Pancreas (tissue), 10 donors: Measurements from ENCODE around the gene THYN1. TPM values are rescaled to one million over a fixed set of nuclear protein-coding genes. Genes with fewer than 3 reads are reported as not detected.

Experiments
- ATAC-seq, 4 donors: fragments of 200-7000 bp; cut with Tn5 transposase; one replicate each; pipeline versions ENCODE4 v1.8.0 to v1.9.1; 2020; ENCODE audit warnings: mild to moderate bottlenecking in 4 of 4, moderate library complexity in 4 of 4
- DNase-seq, 6 donors: peaks; one replicate each; pipeline ENCODE4 v3.0.0-alpha.2; 2020
- FAIRE-seq: peaks from 2 replicates; lab custom pipeline; 2012; peaks lifted over from hg19 to GRCh38; lab: Jason Lieb, UNC
- H3K27ac ChIP-seq, 4 donors: fragments of 200-600 bp; sonication (generic); 1 replicate in 3 of 4; 2 replicates in 1 of 4; pipeline versions ENCODE4 v1.5.0 to v1.8.0; 2020
- H3K27me3 ChIP-seq, 4 donors: fragments of 200-600 bp; one replicate each; pipeline ENCODE4 v1.8.0; 2021
- H3K36me3 ChIP-seq, 3 donors: fragments of 200-600 bp; sonication (generic) in 1 of 3; one replicate each; pipeline versions ENCODE4 v1.5.0 to v1.8.0; 2020 to 2021
- H3K4me1 ChIP-seq, 3 donors: fragments of 200-600 bp; one replicate each; pipeline ENCODE4 v1.8.0; 2021
- H3K4me3 ChIP-seq, 4 donors: fragments of 200-600 bp; sonication (generic) in 2 of 4; one replicate each; pipeline versions ENCODE4 v1.5.0 to v1.8.0; 2020 to 2021
- H3K9me3 ChIP-seq, 4 donors: fragments of 200-600 bp; one replicate each; pipeline ENCODE4 v1.8.0; 2021
- WGBS, 2 donors: extraction: QIAGEN DNeasy Blood & Tissue Kit; methylation state at CpG; one replicate each; pipeline ENCODE4 v1.1.7; 2013; 5-methylcytosine and 5-hydroxymethylcytosine counted together
- intact Hi-C, 3 donors: fragments of 100-400 bp; cut with DNase I; formaldehyde crosslinking; loops; one replicate each; pipeline versions ENCODE4 v1.11.1 to v1.14.2; 2022
- polyA plus RNA-seq, 2 donors: library from polyadenylated mRNA; stranded (reverse); fragments of 200-250 nt; gene quantifications; one replicate each; pipeline ENCODE4 v1.2.3, GENCODE V29; 2013
- total RNA-seq, 6 donors: library from RNA; stranded (reverse); fragmentation: NEBNext Ultra II Directional in 4 of 6; extraction: Animal tissue kit (Norgen Biotek cat#: 25700) in 4 of 6; gene quantifications; one replicate each; pipeline versions ENCODE4 v1.2.1 to v1.2.4, GENCODE V29; 2021 to 2023
- TF ChIP-seq, protein P1 (sequence below), 4 donors: fragments of 200-600 bp; sonication (generic) in 3 of 4; IDR thresholded peaks; one replicate each; pipeline versions ENCODE4 v1.5.0 to v1.8.0; 2021; ENCODE audit warnings: antibody characterized with exemption in 4 of 4
- donor health status: healthy with polysubstance abuse.
- donor health status: DM: no; HTN: no; CAD: no; lungs with moderate emphysema.
- donor health status: DM: no; HTN: no; CAD: no.
- donor health status: control.
- donor health status: control.
- donor health status: Bipolar disorder and iron deficiency.
- donor health status: DM: yes; HTN: yes; CAD: no.
- donor health status: DM: no; HTN: no; CAD: no.
- donor health status: DM: no; HTN: no; CAD: no.
- donor health status: DM: yes; HTN: yes; CAD: no.

The THYN1 gene
- total and polyA plus RNA-seq, 8 donors: 10.3 to 50.0 (median 17.5) TPM

GRCh38 chr11:134231958-134232659 lies 21.0 kb downstream of the THYN1 start:
- no peak overlapping the region for H3K27ac ChIP-seq
- no peaks in the 10 kb centered on the region for H3K27me3 ChIP-seq
- TF ChIP-seq, protein P1, sequence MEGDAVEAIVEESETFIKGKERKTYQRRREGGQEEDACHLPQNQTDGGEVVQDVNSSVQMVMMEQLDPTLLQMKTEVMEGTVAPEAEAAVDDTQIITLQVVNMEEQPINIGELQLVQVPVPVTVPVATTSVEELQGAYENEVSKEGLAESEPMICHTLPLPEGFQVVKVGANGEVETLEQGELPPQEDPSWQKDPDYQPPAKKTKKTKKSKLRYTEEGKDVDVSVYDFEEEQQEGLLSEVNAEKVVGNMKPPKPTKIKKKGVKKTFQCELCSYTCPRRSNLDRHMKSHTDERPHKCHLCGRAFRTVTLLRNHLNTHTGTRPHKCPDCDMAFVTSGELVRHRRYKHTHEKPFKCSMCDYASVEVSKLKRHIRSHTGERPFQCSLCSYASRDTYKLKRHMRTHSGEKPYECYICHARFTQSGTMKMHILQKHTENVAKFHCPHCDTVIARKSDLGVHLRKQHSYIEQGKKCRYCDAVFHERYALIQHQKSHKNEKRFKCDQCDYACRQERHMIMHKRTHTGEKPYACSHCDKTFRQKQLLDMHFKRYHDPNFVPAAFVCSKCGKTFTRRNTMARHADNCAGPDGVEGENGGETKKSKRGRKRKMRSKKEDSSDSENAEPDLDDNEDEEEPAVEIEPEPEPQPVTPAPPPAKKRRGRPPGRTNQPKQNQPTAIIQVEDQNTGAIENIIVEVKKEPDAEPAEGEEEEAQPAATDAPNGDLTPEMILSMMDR (IDR thresholded peaks at IDR 0.05): no peak
- no peaks in the 10 kb centered on the region for H3K36me3 ChIP-seq
- WGBS, 2 donors: 77 to 80% methylated on average over 10 of the region's 10 CpGs
- H3K9me3 ChIP-seq: no peaks in the 10 kb centered on the region
- no peak for FAIRE-seq
- ATAC-seq: no peak
- no peak overlapping the region for H3K4me3 ChIP-seq
- no peak for DNase-seq
- H3K4me1 ChIP-seq: peaks cover 0 to 10% (median 0%) of the 10 kb centered on the region in 3 donors
- intact Hi-C loops: no loop called here

DNA sequence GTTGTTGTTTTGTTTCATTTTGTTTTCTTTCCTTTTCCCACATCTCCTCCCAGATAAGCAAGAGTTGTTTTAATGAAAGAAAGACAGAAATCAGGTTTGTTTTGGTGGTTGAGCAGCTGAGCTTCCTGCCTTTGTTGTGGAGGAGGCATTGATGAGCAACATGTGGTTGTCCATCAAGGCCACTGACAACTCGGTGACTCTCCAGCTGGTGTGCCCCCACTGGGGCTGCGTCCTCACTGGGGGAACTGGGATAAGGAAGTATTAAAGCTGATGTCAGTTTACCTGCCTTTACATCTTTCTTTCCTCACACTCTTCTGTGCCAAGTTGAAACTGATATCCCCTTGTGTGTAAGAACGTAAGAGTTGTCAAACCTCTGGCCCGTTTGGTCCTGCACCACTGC lies 22.8 kb downstream of the THYN1 start:
- FAIRE-seq: no peak
- ATAC-seq: no peak
- no peak for DNase-seq
- Histone ChIP-seq H3K4me1 (peaks cover 0 to 24% (median 9%) of the 10 kb centered on the region in 3 donors), H3K27me3 (no peaks in the 10 kb centered on the region), H3K36me3 (no peaks in the 10 kb centered on the region), H3K4me3 (no peak overlapping the region), H3K27ac (no peak overlapping the region), H3K9me3 (no peaks in the 10 kb centered on the region)
- 72 to 75% methylated on average over 4 of the region's 4 CpGs for WGBS, 2 donors
- intact Hi-C loops: no loop called here
- TF ChIP-seq, protein P1 (IDR thresholded peaks at IDR 0.05): no peak

DNA sequence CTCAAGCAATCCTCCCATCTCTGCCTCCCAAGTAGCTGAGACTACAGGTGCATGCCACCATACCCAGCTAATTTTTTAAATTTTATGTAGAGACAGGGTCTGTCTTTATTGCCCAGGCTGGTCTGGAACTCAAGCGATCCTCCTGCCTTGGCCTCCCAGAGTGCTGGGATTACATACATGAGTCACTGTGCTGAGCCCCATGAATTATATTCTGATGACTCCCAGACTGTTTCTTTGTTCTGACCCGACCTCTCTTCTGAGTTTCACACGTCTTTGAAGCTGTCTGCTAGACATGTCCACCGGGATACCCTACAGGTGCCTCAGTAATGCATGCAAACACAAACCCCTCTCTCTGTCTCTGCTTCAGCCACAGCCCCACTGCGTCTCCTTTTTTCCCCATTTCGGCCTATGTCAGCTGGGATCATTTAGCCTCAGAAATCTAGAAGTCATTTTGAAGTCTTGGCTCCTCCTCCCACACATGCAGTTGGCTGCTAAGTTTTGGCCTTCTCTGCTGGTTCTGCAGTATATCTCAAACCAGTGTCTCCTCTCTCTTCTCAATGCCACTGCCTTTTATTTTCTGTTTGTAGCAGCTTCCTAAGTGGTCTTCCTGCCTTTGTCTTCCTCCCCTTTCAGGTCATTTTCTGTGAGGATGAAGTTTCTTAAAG lies 23.9 kb downstream of the THYN1 start:
- ATAC-seq (no peak), FAIRE-seq (no peak), DNase-seq (no peak)
- H3K36me3 ChIP-seq: no peaks in the 10 kb centered on the region
- peaks cover 0 to 22% (median 9%) of the 10 kb centered on the region in 3 donors for H3K4me1 ChIP-seq
- 82 to 88% methylated on average over 6 of the region's 6 CpGs for WGBS, 2 donors
- H3K9me3 ChIP-seq: no peaks in the 10 kb centered on the region
- H3K27me3 ChIP-seq: no peaks in the 10 kb centered on the region
- no peak overlapping the region for H3K4me3 ChIP-seq
- TF ChIP-seq, protein P1 (IDR thresholded peaks at IDR 0.05): no peak
- no peak overlapping the region for H3K27ac ChIP-seq
- intact Hi-C loops: no loop called here

- WGBS, 2 donors: 88 to 91% methylated on average over 6 of the region's 6 CpGs
- H3K4me3 ChIP-seq: no peak overlapping the region
- no peaks in the 10 kb centered on the region for H3K9me3 ChIP-seq
- no peak for DNase-seq
- intact Hi-C loops: no loop called here
- TF ChIP-seq, protein P1 (IDR thresholded peaks at IDR 0.05): no peak
- FAIRE-seq: no peak
- no peaks in the 10 kb centered on the region for H3K36me3 ChIP-seq
- H3K27ac ChIP-seq: no peak overlapping the region
- no peak for ATAC-seq
- peaks cover 0 to 22% (median 9%) of the 10 kb centered on the region in 3 donors for H3K4me1 ChIP-seq
- no peaks in the 10 kb centered on the region for H3K27me3 ChIP-seq
Measured at GRCh38 chr11:134228625-134229024, 24.5 kb downstream of the THYN1 start.
